COR-L47 (cell line): Measurements from ENCODE around the gene KRTAP10-10.
"Not testable (repeated sequence)": the region's sequence is repeated elsewhere in the genome, so short reads cannot be mapped to it uniquely, and the experiment has no call there.

Source experiments
- DNase-seq: peaks from one replicate; lab custom pipeline; 2025; lab: John Stamatoyannopoulos, UW

Gene KRTAP10-10

GRCh38 chr21:44650973-44651675 lies 14.0 kb downstream of the KRTAP10-10 start:
- DNase-seq = no peak

- DNase-seq = peak; percentile 16
Measured at GRCh38 chr21:44653123-44653522, 16.0 kb downstream of the KRTAP10-10 start.

GRCh38 chr21:44653656-44654575 lies 16.8 kb downstream of the KRTAP10-10 start:
- DNase-seq = peak; percentile 93

GRCh38 chr21:44654576-44655175 lies 17.5 kb downstream of the KRTAP10-10 start, which contains the start of gene KRTAP12-4:
Gene KRTAP12-4 (minus strand): TSS chr21:44654659. CDS start chr21:44654614, 45 bp downstream.
- no peak for DNase-seq

- no peak for DNase-seq
Measured at GRCh38 chr21:44656868-44657267, 19.7 kb downstream of the KRTAP10-10 start.

- no peak for DNase-seq
Measured at GRCh38 chr21:44657635-44658540, 20.7 kb downstream of the KRTAP10-10 start, which contains the start of gene KRTAP12-3. Gene KRTAP12-3 (plus strand): TSS chr21:44657932. CDS start chr21:44657980, 48 bp downstream.

GRCh38 chr21:44658541-44658910 lies 21.4 kb downstream of the KRTAP10-10 start:
- DNase-seq = no peak

GRCh38 chr21:44658913-44659595 lies 21.9 kb downstream of the KRTAP10-10 start:
- no peak for DNase-seq

GRCh38 chr21:44661567-44661966 lies 24.4 kb downstream of the KRTAP10-10 start:
- not testable (repeated sequence) for DNase-seq

GRCh38 chr21:44664691-44665090 lies 27.5 kb downstream of the KRTAP10-10 start:
- no peak for DNase-seq

GRCh38 chr21:44666401-44667320 lies 29.5 kb downstream of the KRTAP10-10 start, which contains the start of gene KRTAP12-2:
Gene KRTAP12-2 (minus strand): TSS chr21:44666927. CDS start chr21:44666886, 41 bp downstream.
- peak; percentile 92 for DNase-seq

GRCh38 chr21:44667612-44668011 lies 30.5 kb downstream of the KRTAP10-10 start:
- DNase-seq = no peak

- DNase-seq = no peak
Measured at GRCh38 chr21:44670642-44671432, 33.7 kb downstream of the KRTAP10-10 start.

GRCh38 chr21:44671911-44672310 lies 34.8 kb downstream of the KRTAP10-10 start:
- no peak for DNase-seq

GRCh38 chr21:44677881-44678280 lies 40.7 kb downstream of the KRTAP10-10 start:
- no peak for DNase-seq

GRCh38 chr21:44681152-44681551 lies 44.0 kb downstream of the KRTAP10-10 start:
- DNase-seq = no peak

GRCh38 chr21:44681861-44682579 lies 44.9 kb downstream of the KRTAP10-10 start, which contains the start of gene KRTAP12-1:
Gene KRTAP12-1 (minus strand): TSS chr21:44682163. CDS start chr21:44682123, 40 bp downstream.
- DNase-seq = peak; percentile 97
